DMS53 (cell line): ENCODE data around the gene GIT2.
A peak's percentile ranks its signal among the peaks of the same experiment; 100 is the strongest.
"Not testable (repeated sequence)": the region's sequence is repeated elsewhere in the genome, so short reads cannot be mapped to it uniquely, and the experiment has no call there.

Experiments used
- DNase-seq: peaks from one replicate; lab custom pipeline; 2025; lab: John Stamatoyannopoulos, UW

GIT2 gene

DNA sequence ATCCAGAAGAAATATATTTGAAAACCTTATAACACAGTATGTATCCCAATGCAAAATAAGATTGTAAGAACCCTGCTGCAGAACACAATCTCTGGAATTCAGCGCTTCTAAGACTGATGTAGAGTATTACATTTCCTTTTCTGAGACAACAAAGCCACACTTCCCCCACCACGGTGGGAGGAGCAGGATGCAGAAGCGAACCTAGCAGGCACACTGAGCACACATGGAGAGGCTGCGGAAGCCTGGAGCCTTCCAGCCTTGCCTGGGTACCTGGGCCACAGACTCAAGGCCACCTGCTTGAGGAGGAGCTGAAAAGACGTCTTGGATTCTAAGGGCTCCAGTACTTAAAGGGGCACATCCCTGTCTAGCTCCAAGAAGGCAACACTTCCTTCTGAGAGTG is 49.7 kb downstream of the GIT2 start:
- DNase-seq: no peak

DNA sequence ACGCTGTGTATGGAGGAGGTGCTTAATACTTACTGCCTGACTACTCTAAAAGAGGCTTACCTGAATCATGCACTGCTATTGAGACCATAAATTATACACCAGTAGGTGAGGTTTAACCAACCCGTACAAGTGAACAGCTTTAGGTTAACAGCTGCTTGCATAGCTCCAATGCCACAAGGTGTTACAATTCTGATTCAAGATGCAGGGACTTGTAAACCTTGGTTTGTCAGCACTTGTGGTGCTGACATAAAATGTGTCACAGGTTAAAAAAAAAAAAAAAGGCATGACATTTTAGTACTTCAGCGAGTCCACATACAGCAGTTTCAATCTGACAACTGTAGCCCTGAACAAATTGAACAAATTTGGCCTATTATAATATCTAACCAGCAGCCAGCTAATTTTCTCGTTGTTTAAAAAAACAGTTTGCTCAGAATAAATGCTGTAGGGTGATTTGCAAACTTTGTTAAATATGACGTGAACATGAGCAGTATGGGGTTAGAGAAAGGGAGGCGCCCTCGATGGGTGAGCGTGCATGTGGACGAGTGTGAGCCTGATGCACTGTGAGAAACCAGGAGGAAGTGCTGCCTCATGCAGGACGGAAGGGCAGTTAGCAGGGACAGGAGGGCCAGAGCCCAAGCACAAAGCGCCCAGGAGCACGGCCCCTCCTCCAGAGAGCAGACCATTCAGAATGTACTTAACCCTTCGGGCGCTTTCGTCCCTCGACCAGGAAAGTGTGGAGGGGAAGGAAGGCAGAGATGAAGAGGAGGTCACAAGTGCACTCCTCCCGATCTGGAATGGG is 51.4 kb downstream of the GIT2 start:
- no peak for DNase-seq

- no peak for DNase-seq
Measured at GRCh38 chr12:109943811-109944210, 52.4 kb downstream of the GIT2 start.

DNA sequence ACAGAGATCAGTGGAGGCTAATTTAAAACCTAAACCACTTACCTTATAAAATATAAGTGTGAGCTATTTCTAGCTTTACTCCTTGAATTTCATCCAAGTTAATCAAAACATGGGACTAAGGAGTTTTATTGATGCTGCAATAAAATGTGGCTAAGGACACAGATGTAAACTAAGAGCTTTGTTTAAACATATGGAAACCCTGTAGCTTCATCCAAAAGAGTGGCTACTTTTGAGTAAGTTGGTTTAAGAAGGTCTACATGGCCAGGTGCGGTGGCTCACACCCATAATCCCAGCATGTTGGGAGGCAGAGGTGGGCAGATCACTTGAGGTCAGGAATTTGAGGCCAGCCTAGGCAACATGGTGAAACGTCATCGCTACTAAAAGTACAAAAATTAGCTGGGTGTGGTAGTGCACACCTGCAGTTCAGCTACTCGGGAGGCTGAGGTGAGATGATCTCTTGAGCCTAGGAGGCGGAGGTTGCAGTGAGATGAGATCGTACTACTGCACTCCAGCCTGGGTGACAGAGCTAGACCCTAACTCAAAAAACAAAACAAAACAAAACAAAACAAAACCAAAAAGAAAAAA is 55.7 kb downstream of the GIT2 start:
- DNase-seq: no peak

DNA sequence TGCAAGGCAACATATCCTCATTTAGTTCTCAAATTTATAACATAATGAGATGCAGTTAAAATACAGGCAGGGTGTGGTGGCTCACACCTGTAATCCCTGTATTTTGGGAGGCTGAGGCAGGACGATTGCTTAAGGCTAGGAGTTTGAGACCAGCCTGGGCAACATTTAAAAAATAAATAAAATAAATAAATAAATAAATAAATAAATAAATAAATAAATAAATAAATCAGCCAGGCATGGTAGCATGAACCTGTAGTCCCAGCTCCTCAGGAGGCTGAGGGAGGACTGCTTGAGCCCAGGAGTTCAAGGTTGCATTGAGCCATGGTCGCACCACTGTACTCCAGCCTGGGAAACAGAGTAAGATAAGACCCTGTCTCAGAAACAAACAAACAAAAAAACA is 56.7 kb downstream of the GIT2 start:
- no peak for DNase-seq

DNA sequence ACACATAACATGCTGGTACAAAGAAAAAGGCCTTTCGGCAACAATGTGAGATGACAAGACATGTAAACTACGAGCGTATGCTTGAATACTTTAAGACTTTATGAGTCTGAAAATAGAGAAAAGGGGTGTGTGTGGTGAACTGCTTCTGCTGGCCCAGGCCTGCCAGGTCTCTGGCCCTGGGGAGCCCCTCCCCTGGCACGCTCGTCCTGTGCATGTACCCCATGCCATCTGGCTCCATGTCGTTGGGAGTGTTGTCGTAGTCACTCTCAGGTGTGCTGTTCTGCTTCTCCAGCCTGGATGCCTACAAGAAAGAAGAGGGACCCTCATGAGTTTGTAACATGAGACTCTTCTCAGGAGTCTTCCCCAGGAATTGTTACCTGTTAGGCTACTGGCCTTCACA is 57.2 kb downstream of the GIT2 start:
- no peak for DNase-seq

DNA sequence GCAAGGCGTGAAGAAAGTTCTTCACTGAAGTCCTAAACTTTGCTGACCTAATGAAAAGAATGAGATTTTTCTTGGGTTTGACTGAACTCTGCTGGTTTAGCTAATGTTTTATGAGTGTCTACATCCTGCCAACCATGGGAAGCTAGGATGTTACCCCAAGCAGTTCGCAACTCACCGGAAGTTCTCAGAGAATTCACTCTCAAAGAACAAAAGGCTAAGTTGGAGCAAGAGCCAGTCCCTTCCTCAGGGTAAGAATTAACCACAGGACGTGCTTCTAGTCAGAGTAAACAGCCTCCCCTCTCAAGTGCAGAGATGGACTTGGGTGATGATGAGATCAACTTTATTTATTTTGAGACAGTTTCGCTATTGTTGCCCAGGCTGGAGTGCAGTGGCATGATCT is 58.8 kb downstream of the GIT2 start:
- DNase-seq: no peak

DNA sequence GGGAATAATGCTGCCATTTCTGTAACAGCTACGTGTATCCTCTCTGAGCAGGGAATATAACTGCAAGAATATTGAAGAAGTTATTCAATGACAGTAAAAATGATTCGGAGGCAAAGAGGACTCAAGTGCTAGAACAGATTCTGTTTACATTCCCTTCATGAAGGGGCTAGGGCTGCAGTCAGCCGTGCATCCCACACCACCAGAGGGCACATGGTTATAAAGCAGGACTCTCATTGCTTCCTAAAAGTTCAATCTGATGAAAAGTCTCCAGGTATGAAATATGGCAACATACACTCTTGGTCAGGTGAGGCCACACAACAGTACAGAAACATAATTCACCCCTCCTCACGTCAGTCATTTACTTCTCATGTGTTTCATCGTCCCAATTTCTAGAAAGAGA is 62.1 kb downstream of the GIT2 start:
- peak; percentile 52 for DNase-seq

DNA sequence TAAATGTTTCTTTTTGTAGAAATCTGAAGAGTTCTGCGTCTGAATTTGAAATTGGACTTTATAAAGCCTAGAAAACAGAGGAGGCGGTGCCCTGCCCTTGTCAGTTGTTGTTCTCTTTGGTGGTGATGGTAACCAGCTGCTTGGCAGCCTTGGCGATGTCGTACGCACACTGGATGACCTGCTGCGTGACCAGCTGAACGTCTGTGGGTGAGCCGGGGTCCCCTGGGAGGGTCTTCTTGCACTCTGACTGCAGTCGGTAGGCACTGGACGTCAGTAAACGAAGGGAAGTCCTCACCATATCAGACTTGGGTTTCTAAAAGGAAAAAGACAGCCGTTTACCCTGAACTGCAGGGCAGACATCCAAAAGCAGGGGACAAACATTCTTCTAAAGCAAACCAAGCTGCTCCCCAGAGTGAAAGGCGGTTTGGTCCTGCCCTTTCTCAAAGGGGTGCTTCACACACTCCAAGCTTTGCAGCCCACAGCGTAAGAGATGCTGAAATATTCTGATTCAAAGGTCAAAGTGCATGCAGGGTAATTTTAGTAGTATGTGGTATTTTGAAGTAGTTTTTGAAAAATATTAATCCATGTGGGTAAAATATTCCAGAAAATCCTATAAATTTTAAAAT is 63.2 kb downstream of the GIT2 start:
- no peak for DNase-seq

DNA sequence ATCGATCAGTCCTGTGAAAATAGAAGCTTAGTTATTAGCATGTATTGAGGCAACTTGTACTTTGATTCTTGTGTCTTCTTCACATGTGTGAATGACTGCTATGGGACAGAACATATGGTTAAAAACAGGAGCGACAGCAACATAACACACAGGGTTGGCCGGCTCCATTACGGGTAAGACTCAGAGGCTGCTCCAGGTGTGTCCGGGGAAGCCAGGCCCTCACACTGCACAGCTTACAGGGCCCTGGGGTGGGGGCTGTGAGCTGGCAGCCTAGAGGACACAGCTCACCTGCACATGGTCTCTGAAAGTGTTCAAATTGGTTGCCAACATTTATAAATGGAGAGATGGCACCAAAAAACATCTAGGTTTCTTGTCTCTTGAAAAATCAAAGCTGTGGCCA is 65.0 kb downstream of the GIT2 start:
- DNase-seq: no peak

GRCh38 chr12:109930028-109930800 is 66.0 kb downstream of the GIT2 start:
- DNase-seq: no peak

GRCh38 chr12:109929326-109929725 is 66.8 kb downstream of the GIT2 start:
- DNase-seq: not testable (repeated sequence)

DNA sequence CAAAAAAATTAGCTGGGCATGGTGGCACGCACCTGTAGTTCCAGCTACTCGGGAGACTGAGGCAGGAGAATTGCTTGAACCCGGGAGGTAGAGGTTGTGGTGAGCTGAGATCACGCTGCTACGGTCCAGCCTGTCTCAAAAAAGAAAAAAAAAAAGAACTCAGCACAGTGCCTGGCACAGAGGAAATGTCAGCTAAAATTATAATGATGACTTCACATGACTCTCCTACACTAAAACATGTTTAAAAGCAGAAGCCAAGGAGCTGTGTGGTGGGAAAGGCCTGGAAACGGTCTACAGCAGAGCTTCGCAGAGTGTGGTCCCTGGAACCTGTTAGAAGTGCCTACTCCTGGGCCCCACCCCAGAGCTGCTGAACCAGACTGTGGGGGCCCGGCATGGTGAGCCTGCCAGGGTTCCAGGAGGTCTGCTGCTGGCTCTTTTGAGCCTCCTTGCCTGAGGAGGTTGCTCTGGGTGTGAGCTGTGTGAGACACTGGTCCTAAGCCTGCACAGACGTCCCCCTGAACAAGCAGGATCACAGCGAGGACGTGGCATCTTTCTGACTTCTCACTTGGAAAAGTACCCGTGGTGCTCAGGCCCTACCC is 68.0 kb downstream of the GIT2 start:
- no peak for DNase-seq

DNA sequence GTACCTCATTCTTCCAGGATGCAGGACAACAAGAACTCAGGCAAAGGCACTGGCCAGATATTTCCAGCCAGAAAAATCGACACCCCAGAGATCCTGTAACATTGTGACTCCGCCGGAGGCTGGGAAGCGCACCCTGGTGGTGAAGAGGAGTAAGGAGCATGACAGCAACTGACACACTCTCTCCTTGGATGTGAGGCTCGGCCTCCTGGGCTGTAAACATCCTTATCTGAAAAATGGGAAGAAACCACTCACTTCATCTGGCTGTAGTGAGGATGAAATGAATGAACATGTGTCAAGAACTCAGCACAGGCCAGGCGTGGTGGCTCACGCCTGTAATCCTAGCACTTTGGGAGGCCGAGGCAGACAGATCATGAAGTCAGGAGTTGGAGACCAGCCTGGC is 68.5 kb downstream of the GIT2 start:
- DNase-seq: peak; percentile 66

GRCh38 chr12:109926488-109927210 is 69.5 kb downstream of the GIT2 start:
- no peak for DNase-seq

DNA sequence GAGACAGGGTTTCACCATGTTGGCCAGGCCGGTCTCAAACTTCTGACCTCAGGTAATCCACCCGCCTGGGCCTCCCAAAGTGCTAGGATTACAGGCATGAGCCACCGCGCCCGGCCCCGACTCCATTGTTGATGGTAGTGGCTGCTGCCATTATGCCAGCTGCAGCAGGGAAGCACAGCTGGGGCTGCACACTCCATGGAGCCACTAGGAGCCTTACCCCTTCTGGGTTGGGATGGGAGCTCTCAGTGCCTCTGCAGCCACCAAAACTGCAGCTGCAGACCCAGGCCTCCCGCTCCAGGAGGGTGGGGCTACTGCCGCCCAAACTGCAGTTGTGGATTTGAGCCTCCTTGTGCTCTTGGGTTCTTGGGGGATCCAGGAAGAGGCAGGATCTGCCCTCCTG is 70.2 kb downstream of the GIT2 start:
- no peak for DNase-seq

DNA sequence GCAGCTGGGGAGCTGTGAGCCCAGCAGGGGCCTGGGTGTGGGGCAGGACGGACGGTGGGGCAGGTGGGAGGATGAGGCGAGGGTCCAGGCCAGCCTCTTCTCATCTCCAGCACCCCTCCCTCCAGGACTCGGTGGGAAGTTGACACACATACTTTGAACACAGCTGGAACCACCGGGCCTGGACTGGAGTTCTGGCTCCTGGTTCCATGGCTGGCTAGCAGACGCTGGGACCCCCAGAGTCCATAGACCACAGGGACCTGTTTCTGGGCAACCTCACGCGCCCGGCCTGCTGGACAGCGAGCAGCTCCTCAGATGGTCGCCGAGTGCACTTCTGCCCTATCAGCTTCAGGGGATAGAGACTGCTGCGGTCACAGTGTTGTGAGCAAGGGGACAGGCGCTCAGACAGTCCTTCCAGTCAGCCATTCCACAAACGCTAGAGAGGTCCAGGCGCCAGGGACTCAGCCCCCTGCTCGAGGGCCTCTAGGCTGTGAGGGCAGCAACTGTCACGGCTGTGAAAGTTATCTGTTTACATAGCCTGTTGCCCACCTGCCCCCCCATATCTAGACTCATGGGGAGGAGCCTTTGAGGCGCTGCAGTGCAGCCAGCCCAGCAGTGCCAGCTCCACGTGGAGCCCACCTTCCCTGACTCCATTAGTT is 70.9 kb downstream of the GIT2 start:
- no peak for DNase-seq

- no peak for DNase-seq
Measured at GRCh38 chr12:109923481-109924245, 72.5 kb downstream of the GIT2 start.

DNA sequence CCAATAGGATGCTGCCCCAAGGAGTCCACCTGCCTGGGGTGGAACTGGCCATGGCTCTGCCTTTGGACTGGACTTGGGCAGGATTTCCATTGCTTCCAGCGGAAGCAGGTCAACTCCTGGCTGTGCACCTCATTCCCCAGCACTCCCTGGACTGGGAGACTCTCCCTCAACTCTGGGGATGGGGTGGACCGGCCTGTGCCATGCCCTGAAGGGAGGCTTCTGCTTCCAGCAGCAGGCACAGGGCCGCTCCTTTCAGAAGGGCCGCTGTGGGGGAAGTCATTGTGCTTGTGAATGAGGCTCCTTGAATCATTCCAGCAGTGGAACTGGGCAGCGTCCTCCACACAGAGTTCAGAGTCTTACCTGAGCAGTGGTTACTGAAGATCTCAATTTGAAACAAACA is 73.1 kb downstream of the GIT2 start:
- no peak for DNase-seq

DNA sequence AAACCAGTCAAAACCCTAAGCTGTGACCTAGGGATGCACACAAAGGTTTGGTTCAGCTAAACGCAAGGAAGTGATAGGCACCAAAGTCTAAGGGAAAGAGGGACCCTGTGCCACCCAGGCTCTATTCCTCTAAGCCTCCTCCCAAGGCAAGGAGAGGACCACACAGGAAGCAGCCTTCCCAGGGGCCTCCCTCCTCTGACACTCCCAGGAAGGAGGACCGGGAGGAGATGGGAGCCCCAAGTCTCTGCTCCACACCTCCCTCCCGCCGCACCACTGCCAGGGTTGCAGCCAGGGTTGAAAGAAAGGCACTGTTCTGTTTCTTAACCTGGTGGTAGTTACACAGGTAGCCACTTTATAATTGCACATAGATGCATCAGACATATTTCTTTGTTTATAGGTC is 74.2 kb downstream of the GIT2 start:
- DNase-seq: no peak
